ENCODE results near the gene MRPL12. TPM values are rescaled to one million over a fixed set of nuclear protein-coding genes. Genes with fewer than 3 reads are reported as not detected.

The MRPL12 gene
- total and polyA plus RNA-seq, 2 donors from 2014 or later, result 52.4 to 251 TPM

DNA sequence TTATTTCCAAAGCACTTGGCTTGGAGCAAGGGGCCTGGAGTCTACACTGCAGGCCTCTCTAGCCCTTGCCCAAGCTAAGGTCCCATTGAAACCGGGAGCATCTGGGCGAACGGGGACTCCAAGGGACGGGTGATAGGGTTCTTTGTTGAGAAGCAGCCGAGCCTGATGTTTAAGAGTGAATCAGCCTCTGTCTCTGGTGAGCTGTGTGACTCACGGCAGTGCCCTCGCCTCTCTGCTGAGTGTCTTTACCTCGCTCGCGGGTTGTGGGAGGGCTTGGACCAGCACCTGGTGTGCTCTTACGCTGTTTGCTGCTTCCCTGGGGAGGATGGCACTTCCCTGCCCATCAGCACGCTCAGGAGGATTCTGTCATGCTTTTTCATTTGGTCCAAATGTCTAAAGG is 18.1 kb upstream of the MRPL12 start:
- Histone ChIP-seq H3K9me3 (ENCODE audit: control insufficient read depth in 2 of 3, insufficient read depth in 1 of 3, low read length in 3 of 3) (no peaks in the 10 kb centered on the region), H3K27ac (ENCODE audit: low read depth in 2 of 2, low read length in 2 of 2) (no peak overlapping the region), H3K36me3 (ENCODE audit: control insufficient read depth in 2 of 3, insufficient read depth in 3 of 3, low read length in 3 of 3) (peaks cover 0 to 33% (median 19%) of the 10 kb centered on the region in 3 donors), H3K4me3 (ENCODE audit: low read length in 3 of 3) (peak overlapping the region in 2 of 3 donors; percentile 88 to 95), H3K9ac (ENCODE audit: low read length in 3 of 3) (peak overlapping the region in 2 of 3 donors; percentile 41 to 85), H3K27me3 (ENCODE audit: control insufficient read depth, insufficient read depth, low read length) (no peaks in the 10 kb centered on the region), H3K4me1 (ENCODE audit: control insufficient read depth in 2 of 3, insufficient read depth in 2 of 3, low read depth in 1 of 3, low read length in 3 of 3) (peaks cover 0 to 23% (median 11%) of the 10 kb centered on the region in 3 donors)
- no peak for DNase-seq
- TF ChIP-seq, protein P1, sequence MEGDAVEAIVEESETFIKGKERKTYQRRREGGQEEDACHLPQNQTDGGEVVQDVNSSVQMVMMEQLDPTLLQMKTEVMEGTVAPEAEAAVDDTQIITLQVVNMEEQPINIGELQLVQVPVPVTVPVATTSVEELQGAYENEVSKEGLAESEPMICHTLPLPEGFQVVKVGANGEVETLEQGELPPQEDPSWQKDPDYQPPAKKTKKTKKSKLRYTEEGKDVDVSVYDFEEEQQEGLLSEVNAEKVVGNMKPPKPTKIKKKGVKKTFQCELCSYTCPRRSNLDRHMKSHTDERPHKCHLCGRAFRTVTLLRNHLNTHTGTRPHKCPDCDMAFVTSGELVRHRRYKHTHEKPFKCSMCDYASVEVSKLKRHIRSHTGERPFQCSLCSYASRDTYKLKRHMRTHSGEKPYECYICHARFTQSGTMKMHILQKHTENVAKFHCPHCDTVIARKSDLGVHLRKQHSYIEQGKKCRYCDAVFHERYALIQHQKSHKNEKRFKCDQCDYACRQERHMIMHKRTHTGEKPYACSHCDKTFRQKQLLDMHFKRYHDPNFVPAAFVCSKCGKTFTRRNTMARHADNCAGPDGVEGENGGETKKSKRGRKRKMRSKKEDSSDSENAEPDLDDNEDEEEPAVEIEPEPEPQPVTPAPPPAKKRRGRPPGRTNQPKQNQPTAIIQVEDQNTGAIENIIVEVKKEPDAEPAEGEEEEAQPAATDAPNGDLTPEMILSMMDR (IDR thresholded peaks at IDR 0.05; ENCODE audit: borderline replicate concordance, extremely low read depth, insufficient read depth), result no peak
- intact Hi-C loops (cut with DNase I), result no loop called here
- no peak for FAIRE-seq

DNA sequence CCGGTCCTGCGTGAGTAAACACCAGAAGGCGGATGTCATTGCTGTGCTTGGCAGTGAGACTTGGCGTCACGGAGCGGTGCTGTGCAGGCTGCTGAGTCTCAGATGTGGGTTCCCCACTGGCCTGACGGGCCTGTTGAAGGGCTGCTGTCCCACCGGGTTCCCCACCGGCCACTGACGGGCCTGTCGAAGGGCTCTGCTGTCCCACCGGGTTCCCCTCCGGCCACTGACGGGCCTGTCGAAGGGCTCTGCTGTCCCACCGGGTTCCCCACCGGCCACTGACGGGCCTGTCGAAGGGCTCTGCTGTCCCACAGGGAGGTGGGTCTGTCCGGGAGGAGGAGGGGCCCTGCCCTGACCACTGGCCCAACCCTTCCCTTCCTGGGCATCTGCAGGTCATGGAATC is 16.6 kb upstream of the MRPL12 start:
- DNase-seq, result no peak

DNA sequence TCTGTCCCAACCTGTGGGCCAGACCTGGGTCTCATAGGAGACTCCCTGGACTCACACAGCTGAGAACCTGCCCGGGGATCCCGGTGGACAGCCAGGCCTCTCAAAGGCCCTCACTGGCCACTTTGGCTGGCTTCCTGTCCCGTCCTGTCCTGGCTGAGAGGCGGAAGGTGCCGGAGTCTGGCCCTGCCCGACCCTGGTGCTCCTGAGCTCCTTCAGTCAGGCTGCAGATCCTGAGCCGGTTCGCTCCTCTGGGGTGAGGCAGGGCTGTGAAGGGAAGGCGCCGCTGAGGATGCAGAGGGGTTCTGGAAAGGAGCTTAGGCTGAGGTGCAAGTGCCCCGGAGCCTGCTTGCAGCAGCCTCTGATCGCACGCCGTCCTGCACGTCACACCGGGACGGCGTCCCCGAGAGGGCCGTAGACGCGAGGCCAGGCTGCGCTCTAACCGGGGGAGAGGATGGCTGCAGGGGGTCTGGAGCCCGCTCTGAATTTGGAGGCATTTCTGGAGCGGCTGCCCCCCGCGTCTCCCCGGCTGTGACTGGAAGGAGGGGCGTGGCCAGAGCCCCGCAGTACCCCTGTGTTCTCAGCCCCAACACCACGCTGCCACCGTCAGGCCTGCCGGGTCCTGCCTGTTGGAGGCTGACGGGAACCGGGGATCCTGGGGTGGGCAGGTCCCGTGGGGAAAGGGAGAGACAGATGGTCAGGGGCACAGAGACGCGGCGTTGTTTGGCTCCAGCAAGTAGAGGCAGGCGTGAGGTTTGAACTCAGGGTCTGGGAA is 15.2 kb upstream of the MRPL12 start:
- peaks cover 0 to 13% (median 11%) of the 10 kb centered on the region in 3 donors for H3K4me1 ChIP-seq (ENCODE audit: control insufficient read depth in 2 of 3, insufficient read depth in 2 of 3, low read depth in 1 of 3, low read length in 3 of 3)
- intact Hi-C loops (cut with DNase I), result no loop called here
- TF ChIP-seq, protein P1 (IDR thresholded peaks at IDR 0.05; ENCODE audit: borderline replicate concordance, extremely low read depth, insufficient read depth), result no peak
- no peak overlapping the region for H3K9ac ChIP-seq (ENCODE audit: low read length in 3 of 3)
- H3K4me3 ChIP-seq (ENCODE audit: low read length in 3 of 3), result no peak overlapping the region
- peaks cover 0 to 38% (median 21%) of the 10 kb centered on the region in 3 donors for H3K36me3 ChIP-seq (ENCODE audit: control insufficient read depth in 2 of 3, insufficient read depth in 3 of 3, low read length in 3 of 3)
- DNase-seq (peak in 1 of 5 donors; percentile 71), FAIRE-seq (no peak)
- no peaks in the 10 kb centered on the region for H3K27me3 ChIP-seq (ENCODE audit: control insufficient read depth, insufficient read depth, low read length)
- no peaks in the 10 kb centered on the region for H3K9me3 ChIP-seq (ENCODE audit: control insufficient read depth in 2 of 3, insufficient read depth in 1 of 3, low read length in 3 of 3)
- H3K27ac ChIP-seq (ENCODE audit: low read depth in 2 of 2, low read length in 2 of 2), result no peak overlapping the region

More for the DNA sequence above, 16.6 kb upstream of the MRPL12 start:
- no peak overlapping the region for H3K27ac ChIP-seq (ENCODE audit: low read depth in 2 of 2, low read length in 2 of 2)
- no peak overlapping the region for H3K9ac ChIP-seq (ENCODE audit: low read length in 3 of 3)
- TF ChIP-seq, protein P1 (IDR thresholded peaks at IDR 0.05; ENCODE audit: borderline replicate concordance, extremely low read depth, insufficient read depth), result no peak
- H3K36me3 ChIP-seq (ENCODE audit: control insufficient read depth in 2 of 3, insufficient read depth in 3 of 3, low read length in 3 of 3), result peaks cover 0 to 34% (median 21%) of the 10 kb centered on the region in 3 donors
- FAIRE-seq, result no peak
- no peaks in the 10 kb centered on the region for H3K9me3 ChIP-seq (ENCODE audit: control insufficient read depth in 2 of 3, insufficient read depth in 1 of 3, low read length in 3 of 3)
- peaks cover 0 to 21% (median 11%) of the 10 kb centered on the region in 3 donors for H3K4me1 ChIP-seq (ENCODE audit: control insufficient read depth in 2 of 3, insufficient read depth in 2 of 3, low read depth in 1 of 3, low read length in 3 of 3)
- no peaks in the 10 kb centered on the region for H3K27me3 ChIP-seq (ENCODE audit: control insufficient read depth, insufficient read depth, low read length)
- no peak overlapping the region for H3K4me3 ChIP-seq (ENCODE audit: low read length in 3 of 3)
- intact Hi-C loops (cut with DNase I), result no loop called here
